Pulmonary artery endothelial cell (primary cell): ENCODE data around the gene PCDHB4. TPM values are rescaled to one million over a fixed set of nuclear protein-coding genes. Genes with fewer than 3 reads are reported as not detected.
"Not testable (repeated sequence)": the region's sequence is repeated elsewhere in the genome, so short reads cannot be mapped to it uniquely, and the experiment has no call there.

Experiments used
- DNase-seq: peaks from one replicate; pipeline ENCODE4 v3.0.0-alpha.2; 2011; ENCODE audit warnings: low read depth, low spot score
- total RNA-seq: library from RNA; depleted of rRNA; stranded (reverse); fragments of >200 nt; gene quantifications from 2 replicates; pipeline ENCODE4 v1.2.3, GENCODE V29; 2014

PCDHB4 gene
- total RNA-seq, 1 donor from 2014 or later, result 0.07 TPM

GRCh38 chr5:141150224-141150992 is 28.8 kb downstream of the PCDHB4 start:
- no peak for DNase-seq

GRCh38 chr5:141150993-141151325 is 29.3 kb downstream of the PCDHB4 start:
- DNase-seq, result no peak

GRCh38 chr5:141151632-141152031 is 30.0 kb downstream of the PCDHB4 start:
- DNase-seq, result not testable (repeated sequence)

GRCh38 chr5:141152096-141152495 is 30.5 kb downstream of the PCDHB4 start:
- not testable (repeated sequence) for DNase-seq

- no peak for DNase-seq
These were observed 34.1 kb downstream of the PCDHB4 start for GRCh38 chr5:141155540-141156374.

GRCh38 chr5:141157356-141157755 is 35.7 kb downstream of the PCDHB4 start:
- DNase-seq, result not testable (repeated sequence)

GRCh38 chr5:141157901-141158300 is 36.3 kb downstream of the PCDHB4 start:
- not testable (repeated sequence) for DNase-seq

- no peak for DNase-seq
These were observed 51.0 kb downstream of the PCDHB4 start, which contains the start of gene PCDHB7 for GRCh38 chr5:141172381-141173204. PCDHB7 (plus strand) TSS chr5:141172644; CDS start chr5:141172836, 192 bp downstream.

GRCh38 chr5:141174291-141175104 is 52.9 kb downstream of the PCDHB4 start:
- DNase-seq, result not testable (repeated sequence)

Other genes with a start within 250 kb of the PCDHB4 start
- gene PCDHA12, start 246.5 kb upstream of the PCDHB4 start, total RNA-seq, result 0.07 TPM in 1 of 2 replicates, not detected in the other
- gene PCDHA13, start 239.7 kb upstream of the PCDHB4 start, total RNA-seq, result under 0.01 and 0.04 TPM in 2 replicates
- gene PCDHAC1, start 195.5 kb upstream of the PCDHB4 start, total RNA-seq, result 0.07 TPM in 2 replicates
- gene PCDHAC2, start 155.3 kb upstream of the PCDHB4 start, total RNA-seq, result 2.0 and 2.5 TPM in 2 replicates
- not detected in 2 replicates for gene PCDHB1, start 70.4 kb upstream of the PCDHB4 start, total RNA-seq
- gene PCDHB2, start 27.2 kb upstream of the PCDHB4 start, total RNA-seq, result 1.4 and 2.9 TPM in 2 replicates
- 0.20 and 0.35 TPM in 2 replicates for gene PCDHB3, start 21.3 kb upstream of the PCDHB4 start, total RNA-seq
- gene PCDHB5, start 13.4 kb downstream of the PCDHB4 start, total RNA-seq, result 0.39 and 0.53 TPM in 2 replicates
- gene PCDHB6, start 28.2 kb downstream of the PCDHB4 start, total RNA-seq, result 0.04 and 0.07 TPM in 2 replicates
- gene PCDHB7, start 50.8 kb downstream of the PCDHB4 start, total RNA-seq, result 0.28 and 0.40 TPM in 2 replicates
- gene PCDHB8, start 56.0 kb downstream of the PCDHB4 start, total RNA-seq, result 0.04 and 0.07 TPM in 2 replicates
- under 0.01 and 0.13 TPM in 2 replicates for gene PCDHB16, start 60.6 kb downstream of the PCDHB4 start, total RNA-seq
- gene PCDHB9, start 65.3 kb downstream of the PCDHB4 start, total RNA-seq, result 0.04 and 0.07 TPM in 2 replicates
- gene PCDHB10, start 70.5 kb downstream of the PCDHB4 start, total RNA-seq, result 0.33 and 0.46 TPM in 2 replicates
- gene PCDHB11, start 77.8 kb downstream of the PCDHB4 start, total RNA-seq, result 0.13 and 0.25 TPM in 2 replicates
- gene PCDHB12, start 86.9 kb downstream of the PCDHB4 start, total RNA-seq, result 0.21 and 0.33 TPM in 2 replicates
- 0.33 and 0.99 TPM in 2 replicates for gene PCDHB13, start 92.1 kb downstream of the PCDHB4 start, total RNA-seq
- gene PCDHB14, start 101.5 kb downstream of the PCDHB4 start, total RNA-seq, result 0.53 and 0.78 TPM in 2 replicates
- 0.26 and 0.95 TPM in 2 replicates for gene PCDHB15, start 123.6 kb downstream of the PCDHB4 start, total RNA-seq
- gene SLC25A2, start 182.2 kb downstream of the PCDHB4 start, total RNA-seq, result 0.13 and 0.32 TPM in 2 replicates
- gene TAF7, start 199.0 kb downstream of the PCDHB4 start, total RNA-seq, result 70.7 and 109 TPM in 2 replicates
- gene PCDHGA1, start 208.7 kb downstream of the PCDHB4 start, total RNA-seq, result 0.20 and 0.28 TPM in 2 replicates
- gene PCDHGA2, start 216.9 kb downstream of the PCDHB4 start, total RNA-seq, result 0.79 and 0.92 TPM in 2 replicates
- gene PCDHGA3, start 222.0 kb downstream of the PCDHB4 start, total RNA-seq, result 0.21 and 0.26 TPM in 2 replicates
- gene PCDHGB1, start 228.3 kb downstream of the PCDHB4 start, total RNA-seq, result 0.59 and 0.63 TPM in 2 replicates
- gene PCDHGA4, start 233.2 kb downstream of the PCDHB4 start, total RNA-seq, result 2.0 and 3.5 TPM in 2 replicates
- gene PCDHGB2, start 238.2 kb downstream of the PCDHB4 start, total RNA-seq, result 1.3 TPM in 2 replicates
- gene PCDHGA5, start 242.3 kb downstream of the PCDHB4 start, total RNA-seq, result 0.35 and 0.40 TPM in 2 replicates
- 1.3 and 1.6 TPM in 2 replicates for gene PCDHGB3, start 248.4 kb downstream of the PCDHB4 start, total RNA-seq